IMR-90 (cell line): Measurements from ENCODE around the gene MYO7B. TPM values are rescaled to one million over a fixed set of nuclear protein-coding genes. Genes with fewer than 3 reads are reported as not detected.

ENCODE experiments used
- ATAC-seq: fragments of 200-7000 bp; cut with Tn5 transposase; 2 replicates; pipeline ENCODE4 v1.9.1; 2020; ENCODE audit warnings: low read depth, mild to moderate bottlenecking, moderate library complexity
- BruUV-seq: library from RNA; stranded (reverse); fragments of 400-500 nt; replicated peaks from 2 replicates; lab custom pipeline; 2021; lab: Mats Ljungman, UMichigan
- CTCF ChIA-PET: fragments of 300-600 bp; formaldehyde crosslinking; extraction: SDS; loops from one replicate; lab custom pipeline; 2021; ENCODE audit warnings: antibody characterized with exemption; lab: Yijun Ruan, JAX
- POLR2A ChIA-PET: fragments of 300-600 bp; sonication (Branson Sonifier 250); formaldehyde crosslinking; loops from one replicate; lab custom pipeline; 2022; ENCODE audit warnings: antibody characterized with exemption; ENCODE audit not compliant: unreplicated experiment; lab: Charles Lee
- DNase-seq: peaks from one replicate; pipeline ENCODE4 v3.0.0; 2013
- H2AFZ ChIP-seq: replicated peaks from 2 replicates; pipeline ENCODE3; 2013; ENCODE audit warnings: low read length, mild to moderate bottlenecking; ENCODE audit not compliant: poor library complexity
- H2AK5ac ChIP-seq: 2 replicates; pipeline ENCODE4 v1.6.1; 2013; ENCODE audit warnings: low read depth, low read length, inconsistent platforms
- H2AK9ac ChIP-seq: replicated peaks from 2 replicates; pipeline ENCODE3; 2013; ENCODE audit warnings: mild to moderate bottlenecking, low read depth, low read length, moderate library complexity; ENCODE audit not compliant: poor library complexity
- H2BK120ac ChIP-seq: 2 replicates; pipeline ENCODE4 v1.6.1; 2013; ENCODE audit warnings: low read depth, low read length, inconsistent platforms
- H2BK15ac ChIP-seq: 3 replicates; pipeline ENCODE4 v1.6.1; 2013; ENCODE audit warnings: low read depth, low read length, inconsistent platforms
- H2BK20ac ChIP-seq: 2 replicates; pipeline ENCODE4 v1.6.1; 2013; ENCODE audit warnings: low read depth, mild to moderate bottlenecking, inconsistent platforms, low read length, moderate library complexity
- H2BK5ac ChIP-seq: 2 replicates; pipeline ENCODE4 v1.6.1; 2013; ENCODE audit warnings: mild to moderate bottlenecking, low read depth, low read length, inconsistent platforms; ENCODE audit not compliant: poor library complexity, severe bottlenecking
- H3K14ac ChIP-seq: replicated peaks from 2 replicates; pipeline ENCODE4 v1.6.1; 2013; ENCODE audit warnings: low read depth, low read length, inconsistent platforms
- H3K18ac ChIP-seq: 2 replicates; pipeline ENCODE4 v1.6.1; 2013; ENCODE audit warnings: low read depth, low read length, control low read depth
- H3K23ac ChIP-seq: 2 replicates; pipeline ENCODE4 v1.6.1; 2013; ENCODE audit warnings: low read depth, low read length, inconsistent platforms
- H3K27ac ChIP-seq: 2 replicates; pipeline ENCODE4 v1.5.1; 2013; ENCODE audit warnings: mild to moderate bottlenecking, control low read depth, low read length; ENCODE audit not compliant: insufficient read depth
- H3K27me3 ChIP-seq: 2 replicates; pipeline ENCODE4 v1.6.1; 2013; ENCODE audit warnings: low read length; ENCODE audit not compliant: control insufficient read depth, insufficient read depth
- H3K36me3 ChIP-seq: 2 replicates; pipeline ENCODE4 v1.6.1; 2013; ENCODE audit warnings: low read length, mixed read lengths; ENCODE audit not compliant: control insufficient read depth, insufficient read depth
- H3K4ac ChIP-seq: 2 replicates; pipeline ENCODE4 v1.6.1; 2013; ENCODE audit warnings: low read depth, low read length, inconsistent platforms
- H3K4me1 ChIP-seq: 2 replicates; pipeline ENCODE4 v1.6.1; 2013; ENCODE audit warnings: low read length, mixed read lengths; ENCODE audit not compliant: control insufficient read depth, insufficient read depth
- H3K4me2 ChIP-seq: 2 replicates; pipeline ENCODE4 v1.6.1; 2013; ENCODE audit warnings: low read depth, mild to moderate bottlenecking, control low read depth, low read length, moderate library complexity
- H3K4me3 ChIP-seq: 2 replicates; pipeline ENCODE4 v1.5.1; 2013; ENCODE audit warnings: low read depth, mild to moderate bottlenecking, control low read depth, low read length, moderate library complexity; ENCODE audit not compliant: insufficient read depth
- H3K56ac ChIP-seq: 2 replicates; pipeline ENCODE4 v1.6.1; 2013; ENCODE audit warnings: low read length, inconsistent platforms; ENCODE audit not compliant: insufficient read depth; ENCODE audit errors: extremely low read depth
- H3K79me1 ChIP-seq, 2 experiments: 2 replicates each; pipeline ENCODE4 v1.6.1; 2013; ENCODE audit warnings: low read length in 2 of 2, inconsistent platforms in 1 of 2, low read depth in 1 of 2
- H3K9ac ChIP-seq: 2 replicates; pipeline ENCODE4 v1.6.1; 2013; ENCODE audit warnings: low read depth, low read length, control low read depth
- H3K9me1 ChIP-seq: 2 replicates; pipeline ENCODE4 v1.6.1; 2013; ENCODE audit warnings: low read length, inconsistent platforms; ENCODE audit not compliant: insufficient read depth
- H3K9me3 ChIP-seq: 2 replicates; pipeline ENCODE4 v1.6.1; 2013; ENCODE audit warnings: low read length; ENCODE audit not compliant: control insufficient read depth, insufficient read depth
- H4K20me1 ChIP-seq: 2 replicates; pipeline ENCODE4 v1.6.1; 2013; ENCODE audit warnings: low read length, inconsistent platforms; ENCODE audit not compliant: insufficient read depth
- H4K5ac ChIP-seq: 2 replicates; pipeline ENCODE4 v1.6.1; 2013; ENCODE audit warnings: mild to moderate bottlenecking, low read depth, low read length, control low read depth
- H4K8ac ChIP-seq, 2 experiments: 2 replicates each; pipeline ENCODE4 v1.6.1; 2013; ENCODE audit warnings: low read depth in 2 of 2, low read length in 2 of 2, control low read depth in 1 of 2, inconsistent platforms in 1 of 2
- H4K91ac ChIP-seq: 2 replicates; pipeline ENCODE4 v1.6.1; 2013; ENCODE audit warnings: low read depth, low read length, inconsistent platforms; ENCODE audit not compliant: insufficient read depth
- CHD1 ChIP-seq: IDR thresholded peaks from 2 replicates; pipeline ENCODE4 v1.6.1; 2012; ENCODE audit warnings: low read depth, low read length, improper control_type of control experiment
- FOS ChIP-seq: fragments of 150-350 bp; IDR thresholded peaks from 2 replicates; pipeline ENCODE4 v1.6.1; 2016; ENCODE audit warnings: low read depth, low read length
- MAZ ChIP-seq: IDR thresholded peaks from 2 replicates; pipeline ENCODE4 v1.6.1; 2012; ENCODE audit warnings: low read depth, mild to moderate bottlenecking, low read length, improper control_type of control experiment, moderate library complexity, borderline replicate concordance
- MXI1 ChIP-seq: IDR thresholded peaks from 2 replicates; pipeline ENCODE4 v1.6.1; 2012; ENCODE audit warnings: low read depth, mild to moderate bottlenecking, low read length, moderate library complexity, borderline replicate concordance
- NFE2L2 ChIP-seq: fragments of 150-350 bp; IDR thresholded peaks from 2 replicates; pipeline ENCODE4 v1.6.1; 2016; ENCODE audit warnings: low read depth, mild to moderate bottlenecking, low read length
- RCOR1 ChIP-seq: IDR thresholded peaks from 2 replicates; pipeline ENCODE4 v1.6.1; 2012; ENCODE audit warnings: mild to moderate bottlenecking, low read length, improper control_type of control experiment; ENCODE audit not compliant: insufficient replicate concordance
- RFX5 ChIP-seq: IDR thresholded peaks from 2 replicates; pipeline ENCODE4 v1.8.0; 2012; ENCODE audit warnings: low read depth, mild to moderate bottlenecking, low read length, moderate library complexity
- SMC3 ChIP-seq: fragments of 150-350 bp; IDR thresholded peaks from 2 replicates; pipeline ENCODE4 v1.6.1; 2016; ENCODE audit warnings: low read depth, mild to moderate bottlenecking, antibody characterized with exemption, low read length, moderate library complexity
- USF2 ChIP-seq: fragments of 150-350 bp; IDR thresholded peaks from 2 replicates; pipeline ENCODE4 v1.6.1; 2017; ENCODE audit warnings: mild to moderate bottlenecking, antibody characterized with exemption, low read length, low read depth
- WGBS, 2 experiments: methylation state at CpG; one replicate each; pipeline versions ENCODE4 v1.1.5 to v1.1.7; 2013; ENCODE audit warnings: missing lambda C conversion rate in 2 of 2; ENCODE audit not compliant: insufficient read length in 1 of 2; ENCODE audit errors: extremely low coverage in 2 of 2; 5-methylcytosine and 5-hydroxymethylcytosine counted together
- dilution Hi-C: fragments of 300-500 bp; cut with HindIII; formaldehyde crosslinking; loops from one replicate; pipeline ENCODE4 v1.14.3; 2018; ENCODE audit warnings: low sequenced_read_pairs; ENCODE audit not compliant: unreplicated experiment
- in situ Hi-C: fragments of 300-500 bp; cut with MboI; formaldehyde crosslinking; loops from 3 replicates; pipeline ENCODE4 v1.14.3; 2019; ENCODE audit warnings: low sequenced_read_pairs, inconsistent platforms, mixed read lengths
- intact Hi-C: fragments of 100-400 bp; cut with micrococcal nuclease; formaldehyde crosslinking; loops from 2 replicates; pipeline ENCODE4 v1.10.0; 2022
- polyA plus RNA-seq, 3 experiments: library from polyadenylated mRNA; depleted of rRNA; stranded (reverse); fragments of >200 nt; gene quantifications; 2 replicates each; pipeline ENCODE4 v1.2.3, GENCODE V29; 2012; ENCODE audit warnings: low replicate concordance in 1 of 3
- total RNA-seq: library from RNA; depleted of rRNA; stranded (reverse); fragments of >200 nt; gene quantifications from 2 replicates; pipeline ENCODE4 v1.2.3, GENCODE V29; 2012

MYO7B gene
- total and polyA plus RNA-seq, 2 of the 4 experiments (the other 2 are of a cell fraction), result 0.18 to 0.46 TPM

DNA sequence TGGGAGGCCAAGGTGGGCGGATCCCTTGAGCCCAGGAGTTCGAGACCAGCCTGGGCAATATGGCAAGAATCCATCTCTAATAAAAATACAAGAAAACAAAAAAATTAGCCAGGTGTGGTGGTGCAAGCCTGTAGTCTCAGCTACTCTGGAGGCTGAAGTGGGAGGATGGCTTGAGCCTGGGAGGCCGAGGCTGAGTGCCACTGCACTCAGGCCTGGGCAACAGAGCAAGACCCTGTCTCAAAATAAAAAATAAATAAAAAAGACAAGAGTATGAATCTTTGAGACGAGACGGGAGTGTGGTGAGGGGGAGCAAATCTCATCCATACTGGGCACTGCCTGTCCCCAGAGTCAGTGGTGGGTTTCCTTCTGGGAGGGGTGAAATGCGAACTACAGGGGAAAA, 122.7 kb downstream of the MYO7B start:
- no peak overlapping the region for H3K4ac ChIP-seq
- no peak overlapping the region for H4K91ac ChIP-seq
- H2BK20ac ChIP-seq, result no peak overlapping the region
- DNase-seq (no peak), ATAC-seq (no peak)
- POLR2A ChIA-PET, result no interaction called here
- H2BK5ac ChIP-seq, result no peak overlapping the region
- no peak overlapping the region for H3K27ac ChIP-seq
- no peak overlapping the region for H3K4me2 ChIP-seq
- peaks cover 18 to 55% of the 10 kb centered on the region in 2 experiments for H3K79me1 ChIP-seq
- H3K4me3 ChIP-seq, result no peak overlapping the region
- H2BK15ac ChIP-seq, result no peak overlapping the region
- BruUV-seq, result no TSS peak
- no peak overlapping the region for H2AK5ac ChIP-seq
- H2AK9ac ChIP-seq, result no peak overlapping the region
- peaks cover 62% of the 10 kb centered on the region for H4K20me1 ChIP-seq
- no peak overlapping the region for H3K18ac ChIP-seq
- peaks cover 13% of the 10 kb centered on the region for H3K4me1 ChIP-seq
- peaks cover 19% of the 10 kb centered on the region for H3K36me3 ChIP-seq
- H3K56ac ChIP-seq, result no peak overlapping the region
- H3K9ac ChIP-seq, result no peak overlapping the region
- intact Hi-C loops, result no loop called here
- in situ Hi-C loops, result no loop called here
- no peak overlapping the region for H3K23ac ChIP-seq
- no peaks in the 10 kb centered on the region for H3K27me3 ChIP-seq
- H3K9me1 ChIP-seq, result peaks cover 28% of the 10 kb centered on the region
- H4K8ac ChIP-seq, result no peak overlapping the region
- CTCF ChIA-PET, result no interaction called here
- H2AFZ ChIP-seq, result no peak overlapping the region
- dilution Hi-C loops, result no loop called here
- no peak overlapping the region for H3K14ac ChIP-seq
- peaks cover 2% of the 10 kb centered on the region; the same call in 1 of the 2 replicates for H3K9me3 ChIP-seq
- no peak overlapping the region for H2BK120ac ChIP-seq
- TF ChIP-seq NFE2L2 (no peak), FOS (no peak), SMC3 (no peak), USF2 (no peak), MAZ (no peak), RCOR1 (no peak), RFX5 (no peak), CHD1 (no peak), MXI1 (no peak)
- WGBS, 2 experiments, result 100% methylated on average over 2 of the region's 6 CpGs; no CpG with 5 or more reads in 1 of the 2 experiments
- no peak overlapping the region for H4K5ac ChIP-seq
